Endometrium (tissue), 2 donors: ENCODE results near the gene PEX16.

Source experiments
- FAIRE-seq: peaks from 2 replicates; lab custom pipeline; 2012; peaks lifted over from hg19 to GRCh38; lab: Jason Lieb, UNC
- donor health status: control.
- donor health status: control.

The PEX16 gene

GRCh38 chr11:45876401-45876800, 41.3 kb downstream of the PEX16 start:
- no peak for FAIRE-seq

DNA sequence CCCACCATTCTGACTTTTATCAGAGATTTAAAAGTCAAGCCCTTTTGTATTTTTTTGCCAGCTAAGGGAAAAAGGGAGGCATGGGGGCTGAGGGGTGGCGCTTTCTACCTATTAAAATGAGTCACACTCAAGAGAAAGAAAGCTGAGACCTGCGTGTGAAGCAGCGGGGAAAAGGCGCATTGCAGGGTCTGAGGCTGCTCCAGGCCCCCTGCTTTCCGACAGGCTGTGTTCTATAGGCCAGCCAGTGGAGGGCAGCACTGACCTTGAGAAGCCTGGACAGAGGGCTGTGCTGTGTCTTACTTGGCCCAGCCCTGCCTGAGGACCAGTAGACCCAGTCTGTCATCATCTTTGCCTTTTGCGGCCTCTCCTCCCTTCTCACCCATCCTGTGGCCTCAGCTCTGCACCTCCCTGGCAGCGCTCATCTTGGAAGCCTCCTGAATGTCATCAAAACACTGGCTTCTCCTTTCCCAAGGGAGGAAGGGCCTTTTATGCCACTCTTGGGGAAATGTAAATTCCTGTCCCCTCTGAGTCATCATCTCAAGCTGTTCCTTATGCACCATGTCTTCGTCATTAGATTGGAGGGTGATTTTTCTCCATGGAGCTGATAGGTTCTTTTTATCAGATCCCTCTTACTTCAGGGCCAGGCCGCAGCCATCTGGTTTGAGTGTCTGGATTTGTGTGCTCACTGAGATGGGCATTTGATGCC, 44.9 kb downstream of the PEX16 start:
- no peak for FAIRE-seq

DNA sequence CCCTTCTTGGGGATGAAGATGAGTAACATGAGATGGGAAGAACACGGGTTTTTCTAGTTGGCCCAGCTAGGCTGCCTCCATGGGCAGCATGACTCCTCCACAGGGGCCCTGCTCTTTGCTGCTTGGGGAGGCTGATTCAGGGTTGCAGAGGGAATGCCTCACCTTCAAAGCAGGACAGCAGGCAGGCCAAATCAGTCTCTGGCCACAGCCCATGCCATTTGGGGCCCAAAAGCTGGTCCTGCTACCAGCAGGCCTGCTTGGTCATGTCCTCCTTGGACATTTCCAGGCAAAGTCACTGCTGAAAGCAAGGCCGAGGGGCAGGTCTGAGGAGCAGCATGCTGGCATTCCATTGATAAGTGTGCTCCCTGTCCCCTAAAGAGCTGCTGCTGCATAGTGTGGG, 46.0 kb downstream of the PEX16 start:
- no peak for FAIRE-seq

GRCh38 chr11:45870706-45871105, 47.0 kb downstream of the PEX16 start:
- no peak for FAIRE-seq

GRCh38 chr11:45869551-45869950, 48.1 kb downstream of the PEX16 start:
- no peak for FAIRE-seq

GRCh38 chr11:45864041-45864440, 53.6 kb downstream of the PEX16 start:
- FAIRE-seq = no peak

DNA sequence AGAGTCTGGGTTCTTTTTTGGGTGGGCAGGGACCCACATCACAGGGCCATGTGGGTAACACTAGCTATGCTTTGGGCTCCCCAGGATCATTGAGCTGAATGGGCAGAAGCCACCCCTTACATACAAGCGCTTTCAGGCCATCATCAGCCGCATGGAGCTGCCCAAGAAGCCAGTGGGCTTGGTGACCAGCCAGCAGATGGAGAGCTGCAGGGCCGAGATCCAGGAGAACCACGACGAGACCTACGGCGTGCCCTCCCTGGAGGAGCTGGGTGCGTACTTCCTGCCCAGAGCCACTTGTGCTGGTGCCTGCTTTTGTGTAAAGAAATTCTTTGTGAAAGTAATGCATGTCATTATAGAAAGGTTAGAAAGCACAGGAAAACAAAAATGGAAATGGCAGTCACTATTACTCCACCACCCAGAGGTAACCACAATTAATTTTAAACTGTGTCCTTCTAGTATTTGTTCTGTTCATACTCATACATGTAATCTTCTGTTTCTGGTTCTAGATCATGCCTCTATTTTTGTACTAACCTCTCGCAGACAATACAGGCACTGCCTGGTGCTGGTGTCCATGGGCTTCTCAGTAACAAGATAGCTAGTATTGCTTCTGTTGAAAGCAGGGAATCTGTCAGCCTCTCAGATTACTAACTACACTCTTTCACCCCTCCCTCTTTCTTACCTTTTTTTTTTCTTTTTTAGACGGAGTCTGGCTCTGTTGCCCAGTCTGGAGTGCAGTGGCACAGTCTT, 56.7 kb downstream of the PEX16 start:
- no peak for FAIRE-seq

- no peak for FAIRE-seq
Observed at GRCh38 chr11:45860348-45860747, 57.3 kb downstream of the PEX16 start.
